Hematopoietic multipotent progenitor cell treated with erythropoietin and hydrocortisone succinate and interleukin-3 and kit ligand, for 17 days (in vitro differentiated cells): ENCODE data around the gene TATDN2.

Source experiments
- DNase-seq: peaks from one replicate; pipeline ENCODE4 v3.0.0-alpha.2; 2015; ENCODE audit warnings: low spot score

TATDN2 gene

DNA sequence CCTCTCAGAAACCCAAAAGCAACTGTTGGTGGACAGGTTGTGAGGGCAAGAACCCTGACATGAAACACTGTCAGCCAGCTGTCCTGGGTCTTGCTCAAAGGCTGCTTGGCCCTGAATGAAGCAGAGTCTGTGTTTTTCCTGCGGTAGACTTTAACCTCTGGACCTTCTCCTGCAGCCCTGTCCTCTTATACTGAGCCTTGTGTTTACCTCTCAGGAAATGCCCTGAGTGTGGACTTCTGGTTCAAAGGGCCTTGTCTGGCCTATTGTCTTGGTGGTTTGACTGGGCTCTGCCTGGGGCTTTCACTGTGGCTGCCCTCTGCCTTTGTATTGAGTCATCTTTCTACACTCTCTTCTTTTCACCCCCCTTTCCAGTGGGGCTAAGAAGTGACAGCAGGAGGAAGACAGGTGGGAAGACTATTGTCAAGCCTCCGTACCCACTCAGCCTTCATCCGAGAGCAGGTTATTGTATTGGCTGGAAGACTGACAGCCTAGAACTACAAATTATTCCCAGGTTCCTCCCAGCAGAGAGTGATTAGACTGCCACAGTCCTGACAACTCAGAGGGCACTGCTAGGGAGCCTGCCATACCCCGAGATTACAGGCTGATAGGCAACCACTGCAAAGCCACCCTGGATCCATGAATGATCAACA lies 69.2 kb downstream of the TATDN2 start:
- DNase-seq, result no peak

DNA sequence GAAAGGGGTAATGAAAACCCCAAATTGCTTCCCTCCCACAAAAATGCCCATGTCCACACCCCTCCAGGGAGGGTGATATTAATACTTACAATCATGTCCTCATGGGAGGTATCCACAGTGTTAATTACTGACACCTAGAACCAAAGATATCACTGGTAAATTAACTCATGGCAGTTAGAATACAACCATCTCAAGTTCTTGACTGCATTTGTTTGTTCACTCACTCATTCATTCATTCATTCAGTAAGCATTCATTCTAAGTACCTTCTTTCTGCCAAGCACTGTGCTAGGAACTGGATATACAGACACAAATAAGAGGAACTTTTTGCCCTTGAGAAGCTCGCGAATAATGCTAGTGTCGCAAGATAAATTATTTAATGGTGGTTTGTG lies 69.7 kb downstream of the TATDN2 start:
- DNase-seq, result no peak

DNA sequence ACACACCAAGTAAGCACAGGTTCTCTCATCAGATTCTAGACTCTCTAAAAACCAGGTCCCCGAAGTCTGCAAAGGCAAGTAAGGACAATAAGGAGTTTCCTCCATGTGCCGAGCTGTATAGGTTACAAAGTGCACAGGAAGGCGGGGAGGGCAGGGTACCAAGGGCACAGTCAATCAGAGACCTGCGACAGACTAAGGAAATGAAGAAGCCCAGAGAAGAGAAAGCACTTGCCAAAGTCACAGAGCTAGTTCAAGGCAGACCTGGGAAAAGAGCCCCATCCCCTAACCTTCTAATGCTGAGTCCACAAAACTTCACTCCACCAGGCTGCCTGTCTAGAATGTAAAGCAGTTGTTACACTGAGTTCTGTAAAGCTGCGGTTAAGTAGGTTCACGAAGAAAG lies 71.0 kb downstream of the TATDN2 start:
- DNase-seq, result no peak

DNA sequence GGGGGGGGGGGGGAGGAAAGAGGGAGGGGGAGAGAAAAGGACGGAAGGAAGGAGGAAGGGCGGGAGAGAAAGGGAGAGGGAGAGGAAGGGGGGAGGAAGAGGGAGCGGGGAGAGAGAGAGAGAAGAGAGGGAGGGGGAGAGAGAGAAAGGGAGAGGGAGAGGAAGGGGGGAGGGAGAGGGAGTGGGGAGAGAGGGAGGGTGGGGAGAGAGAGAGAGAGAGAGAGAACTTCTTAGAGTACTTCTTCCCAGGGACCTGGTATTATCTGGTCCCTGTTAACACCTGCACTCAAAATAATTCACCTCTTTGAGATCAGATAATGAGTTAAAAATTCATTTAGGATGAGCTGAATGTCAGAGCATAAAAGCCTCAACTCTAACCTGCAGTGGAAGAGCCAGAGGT lies 71.5 kb downstream of the TATDN2 start:
- DNase-seq, result no peak

DNA sequence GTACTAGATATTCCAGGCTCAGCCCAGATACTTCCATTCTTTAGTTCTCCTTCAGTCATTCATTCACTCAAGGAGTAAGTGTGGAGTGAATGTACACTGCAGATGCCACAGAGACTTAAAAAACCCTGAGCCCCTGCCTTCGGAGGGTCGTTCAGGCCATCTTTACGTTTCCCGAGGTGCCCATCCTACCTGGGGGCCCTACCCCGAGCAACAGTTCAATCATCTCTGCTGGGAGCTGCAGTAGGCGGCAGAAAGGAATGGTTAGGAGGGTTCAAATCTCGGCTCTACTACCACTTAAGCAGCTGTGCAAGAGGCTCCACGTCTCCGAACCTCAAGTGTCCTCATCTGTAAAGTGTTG lies 72.0 kb downstream of the TATDN2 start:
- no peak for DNase-seq

DNA sequence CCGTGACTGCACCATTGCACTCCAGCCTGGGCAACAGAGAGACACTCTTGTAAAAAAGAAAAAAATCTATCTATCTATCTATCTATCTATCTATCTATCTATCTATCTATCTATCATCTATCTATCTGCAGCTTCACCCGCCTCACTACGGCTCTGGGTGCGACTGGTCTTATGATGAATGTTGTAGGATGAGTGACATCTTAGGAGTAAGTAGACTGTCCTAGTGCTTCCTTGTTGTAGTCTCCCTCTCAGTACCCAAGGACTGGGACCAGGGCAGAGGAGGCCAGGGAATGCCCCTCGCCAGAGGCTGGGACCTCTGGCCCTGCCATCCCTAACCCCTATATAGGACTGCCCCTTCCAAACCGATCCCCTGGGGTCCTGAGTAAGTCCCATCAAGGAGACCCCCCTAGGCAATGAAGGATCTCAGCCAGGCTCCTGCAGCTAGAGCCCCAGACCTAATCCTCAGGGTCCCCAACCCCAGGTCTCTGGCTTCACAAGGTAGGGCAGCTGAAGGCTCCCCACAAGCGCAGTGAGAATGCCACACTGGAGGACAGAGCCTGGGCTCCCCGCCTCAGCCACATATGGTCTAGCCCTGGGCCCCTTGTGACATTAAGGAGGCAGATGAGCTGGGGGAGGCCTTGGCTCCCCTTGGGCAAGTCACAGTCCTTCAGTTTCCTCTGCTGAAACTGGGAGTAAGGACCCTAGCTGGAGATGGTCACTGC lies 73.5 kb downstream of the TATDN2 start:
- DNase-seq, result no peak

DNA sequence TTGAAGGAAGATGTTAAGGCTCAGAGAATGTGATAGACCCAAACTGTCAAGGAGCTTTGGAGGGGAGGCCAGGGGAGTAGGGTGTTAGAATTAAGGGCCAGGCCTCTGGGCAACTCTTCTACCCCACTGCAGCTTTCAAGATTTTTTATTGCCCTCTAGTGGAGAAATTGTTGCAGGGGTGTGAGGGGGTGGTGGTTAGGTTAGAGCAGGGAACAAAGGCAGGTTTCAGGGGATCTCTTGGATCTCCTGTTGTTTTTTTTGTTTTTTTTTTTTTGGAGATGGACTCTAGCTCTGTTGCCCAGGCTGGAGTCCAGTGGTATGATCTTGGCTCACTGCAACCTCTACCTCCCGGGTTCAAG lies 74.1 kb downstream of the TATDN2 start:
- DNase-seq, result peak; percentile 13

DNA sequence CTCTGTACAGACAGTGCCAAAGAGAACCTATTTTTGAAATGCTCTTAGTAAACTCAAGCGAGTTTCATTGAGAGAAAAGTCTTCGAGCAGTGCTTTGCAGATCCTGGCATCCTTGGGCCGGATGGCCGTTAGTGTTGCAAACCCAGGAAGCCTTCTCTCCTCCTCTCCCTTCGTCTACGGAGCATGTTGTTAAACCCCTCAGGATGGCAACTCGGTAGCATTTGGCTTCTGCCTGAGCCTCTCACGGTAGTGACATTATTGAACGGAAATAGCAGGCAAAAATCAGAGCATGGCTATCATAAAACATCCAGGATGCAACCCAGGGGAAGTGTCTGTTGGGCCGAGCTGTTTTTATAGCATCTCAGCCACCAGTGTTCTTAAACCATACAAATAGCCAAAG lies 79.3 kb downstream of the TATDN2 start:
- no peak for DNase-seq

DNA sequence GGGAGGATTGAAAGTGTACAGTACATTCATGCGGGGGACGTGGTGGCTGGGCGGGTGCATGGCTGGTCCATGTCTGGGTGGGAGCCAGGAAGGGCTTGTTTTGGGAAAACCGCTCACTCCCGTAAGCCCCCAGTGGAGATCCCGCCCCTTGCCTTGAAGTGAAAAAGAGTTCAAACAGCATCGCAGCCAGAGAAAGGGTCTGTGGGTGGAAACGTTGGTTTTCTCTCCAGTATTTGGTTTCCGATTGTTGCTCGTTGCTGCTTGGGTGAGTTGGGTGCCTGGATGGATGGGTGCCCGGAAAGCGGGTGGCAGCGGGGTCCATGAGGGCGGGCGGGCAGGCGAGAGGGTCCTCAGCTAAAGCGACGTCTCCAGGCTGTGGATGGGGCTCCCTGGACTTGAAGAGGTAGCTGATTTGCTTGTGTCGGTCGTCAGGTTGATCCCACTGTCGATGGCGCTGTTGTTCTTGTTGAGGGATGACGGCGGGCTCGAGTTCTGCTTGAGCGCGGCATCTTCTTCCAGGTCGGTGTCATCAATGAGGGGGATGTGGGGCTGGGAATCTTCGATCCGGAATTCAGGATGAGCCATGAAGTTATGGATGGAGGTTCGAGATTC lies 80.3 kb downstream of the TATDN2 start:
- no peak for DNase-seq

DNA sequence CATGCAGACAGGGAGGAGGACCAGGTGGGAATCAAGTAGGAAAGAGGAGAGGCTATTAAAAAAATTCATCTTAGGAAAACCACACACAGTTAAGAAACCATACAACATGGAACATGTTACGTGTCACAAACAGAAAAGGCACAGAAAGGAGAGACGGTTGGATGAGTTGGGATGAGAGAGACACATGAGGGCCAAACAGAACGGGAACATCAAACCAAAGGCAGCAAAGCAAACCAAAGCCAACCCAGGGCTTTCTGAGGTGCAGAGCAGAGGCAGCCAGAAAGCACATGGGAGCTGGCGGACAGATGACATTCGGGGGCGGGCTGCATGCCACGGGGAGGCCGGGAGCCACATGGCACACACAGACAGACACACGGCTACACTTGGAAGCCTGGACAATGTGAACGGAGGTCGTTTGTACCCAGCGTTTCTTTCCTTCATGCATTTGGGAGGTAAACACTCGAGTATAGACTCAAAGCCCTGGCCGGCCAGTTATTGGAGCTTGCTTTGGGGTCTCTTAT lies 81.3 kb downstream of the TATDN2 start:
- DNase-seq, result no peak

DNA sequence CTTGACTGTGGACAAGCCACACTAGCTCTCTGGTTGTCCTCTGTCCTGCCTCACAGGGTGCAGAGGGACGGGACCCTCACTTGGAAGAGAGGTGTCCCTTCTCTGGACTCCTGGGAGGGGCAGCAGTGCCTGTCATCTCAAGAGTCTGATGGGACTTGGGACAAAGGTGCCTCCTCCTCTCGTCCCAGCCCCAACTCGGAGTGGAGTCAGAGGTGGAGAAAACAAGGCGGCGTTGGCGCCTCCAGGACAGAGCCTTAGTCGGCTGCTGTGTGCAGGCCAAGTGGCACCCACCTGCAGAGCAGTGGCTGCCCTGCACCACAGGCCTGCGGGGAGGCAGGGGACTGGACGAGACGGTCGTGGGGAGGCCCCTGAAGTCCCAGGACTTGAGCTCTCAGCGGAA lies 82.1 kb downstream of the TATDN2 start:
- no peak for DNase-seq
